ENCODE data around the gene CMSS1. TPM values are rescaled to one million over a fixed set of nuclear protein-coding genes. Genes with fewer than 3 reads are reported as not detected.

Gene CMSS1
- total RNA-seq, 1 experiment from 2014 or later = 64.1 TPM

- no peak overlapping the region for H3K4me2 ChIP-seq (ENCODE audit: low read length)
These were observed 28.5 kb upstream of the CMSS1 start for GRCh38 chr3:99789011-99789721.

More at GRCh38 chr3:99789011-99789721, 28.5 kb upstream of the CMSS1 start:
- H3K9ac ChIP-seq (ENCODE audit: low read length) = no peak overlapping the region
- no peaks in the 10 kb centered on the region for H3K4me1 ChIP-seq (ENCODE audit: control insufficient read depth in 1 of 2, insufficient read depth in 2 of 2, low read length in 2 of 2)
- DNase-seq (ENCODE audit: low read depth, low spot score) = peak; percentile 57
- no peak for TF ChIP-seq FOSL1 (IDR thresholded peaks at IDR 0.05; ENCODE audit: low read depth)
- peak; percentile 53 to 76 (median 68); a peak in 5 of 6 replicates for TF ChIP-seq CTCF (IDR thresholded peaks at IDR 0.05 in 2 of 3, conservative IDR thresholded peaks at IDR 0.05 in 1 of 3; ENCODE audit: borderline replicate concordance in 1 of 3, insufficient read depth in 1 of 3, low read depth in 2 of 3, low read length in 2 of 3)
- TF ChIP-seq SRF (IDR thresholded peaks at IDR 0.05; ENCODE audit: low read depth) = no peak
- no peak for TF ChIP-seq POLR2AphosphoS5 (IDR thresholded peaks at IDR 0.05; ENCODE audit: low read depth, low read length)
- TF ChIP-seq RAD21 (IDR thresholded peaks at IDR 0.05; ENCODE audit: low read depth) = peak; percentile 68
- H3K27ac ChIP-seq (ENCODE audit: low read depth, low read length) = no peak overlapping the region
- peaks cover 14% of the 10 kb centered on the region; the same call in 1 of the 2 replicates for H3K27me3 ChIP-seq (ENCODE audit: insufficient read depth, low read length)
- no peaks in the 10 kb centered on the region for H4K20me1 ChIP-seq (ENCODE audit: insufficient read depth)
- H2AFZ ChIP-seq (ENCODE audit: low read depth, low read length, poor library complexity, severe bottlenecking) = peak overlapping the region; percentile 76
- CTCF ChIA-PET = interaction anchor here (0.6 to 1.6 kb wide), 7 partner anchors 11 to 1187 kb away, joined by 3 to 8 read pairs (median 4); no protein-coding TSS in a partner anchor
- no peaks in the 10 kb centered on the region for H3K79me2 ChIP-seq (ENCODE audit: insufficient read depth, low read length)
- POLR2A ChIA-PET = no interaction called here
- intact Hi-C loops (cut with micrococcal nuclease) = loop anchor here (1.0 to 10.0 kb wide), 2 partner anchors 144 to 664 kb away; no protein-coding TSS in a partner anchor
- peak; percentile 100 for ATAC-seq
- no peaks in the 10 kb centered on the region for H3K36me3 ChIP-seq (ENCODE audit: control insufficient read depth in 1 of 2, insufficient read depth in 2 of 2, low read length in 2 of 2)
- no peaks in the 10 kb centered on the region for H3K9me3 ChIP-seq (ENCODE audit: control insufficient read depth in 1 of 2, insufficient read depth in 1 of 2, low read depth in 1 of 2, low read length in 2 of 2)
- H3K4me3 ChIP-seq (replicated peaks in 1 of 2; ENCODE audit: low read depth in 1 of 2, low read length in 2 of 2) = no peak overlapping the region
- RAD21 ChIA-PET (ENCODE audit: low non-redundant PET in 1 of 2, low total read pairs in 2 of 2, uncharacterized antibody in 2 of 2, unreplicated experiment in 2 of 2) = no interaction called here
- BruUV-seq (replicated peaks) = no TSS peak
- no peaks in the 10 kb centered on the region for H3K9me2 ChIP-seq (ENCODE audit: insufficient read depth)
